Measurements from ENCODE around the gene ERC2.

ERC2 gene

GRCh38 chr3:55729546-55729945, 738.7 kb downstream of the ERC2 start:
- Mint-ChIP-seq H3K4me1 (ENCODE audit: low read depth) (no peaks in the 10 kb centered on the region), H3K36me3 (ENCODE audit: low read depth) (no peaks in the 10 kb centered on the region), H3K27ac (no peak overlapping the region), H3K27me3 (ENCODE audit: low read depth) (no peaks in the 10 kb centered on the region), H3K9me3 (no peaks in the 10 kb centered on the region), H3K4me3 (no peak overlapping the region)

- Mint-ChIP-seq H3K27me3 (ENCODE audit: low read depth) (no peaks in the 10 kb centered on the region), H3K4me3 (no peak overlapping the region), H3K4me1 (ENCODE audit: low read depth) (no peaks in the 10 kb centered on the region), H3K9me3 (no peaks in the 10 kb centered on the region), H3K36me3 (ENCODE audit: low read depth) (no peaks in the 10 kb centered on the region), H3K27ac (no peak overlapping the region)
Observed at GRCh38 chr3:55728461-55729100, 739.7 kb downstream of the ERC2 start.

- peaks cover 4% of the 10 kb centered on the region for H3K27me3 Mint-ChIP-seq (ENCODE audit: low read depth)
- H3K4me3 Mint-ChIP-seq, result no peak overlapping the region
- no peaks in the 10 kb centered on the region for H3K9me3 Mint-ChIP-seq
- no peaks in the 10 kb centered on the region for H3K4me1 Mint-ChIP-seq (ENCODE audit: low read depth)
- H3K36me3 Mint-ChIP-seq (ENCODE audit: low read depth), result no peaks in the 10 kb centered on the region
- H3K27ac Mint-ChIP-seq, result no peak overlapping the region
Observed at GRCh38 chr3:55726501-55726775, 741.8 kb downstream of the ERC2 start.

GRCh38 chr3:55725681-55726500, 742.4 kb downstream of the ERC2 start:
- no peaks in the 10 kb centered on the region for H3K9me3 Mint-ChIP-seq
- H3K4me3 Mint-ChIP-seq, result no peak overlapping the region
- H3K36me3 Mint-ChIP-seq (ENCODE audit: low read depth), result no peaks in the 10 kb centered on the region
- peaks cover 4% of the 10 kb centered on the region for H3K27me3 Mint-ChIP-seq (ENCODE audit: low read depth)
- no peaks in the 10 kb centered on the region for H3K4me1 Mint-ChIP-seq (ENCODE audit: low read depth)
- no peak overlapping the region for H3K27ac Mint-ChIP-seq

GRCh38 chr3:55724821-55725220, 743.4 kb downstream of the ERC2 start:
- Mint-ChIP-seq H3K36me3 (ENCODE audit: low read depth) (no peaks in the 10 kb centered on the region), H3K27me3 (ENCODE audit: low read depth) (peaks cover 4% of the 10 kb centered on the region), H3K27ac (no peak overlapping the region), H3K4me1 (ENCODE audit: low read depth) (no peaks in the 10 kb centered on the region), H3K9me3 (no peaks in the 10 kb centered on the region), H3K4me3 (no peak overlapping the region)

GRCh38 chr3:55724407-55724784, 743.9 kb downstream of the ERC2 start:
- H3K36me3 Mint-ChIP-seq (ENCODE audit: low read depth), result no peaks in the 10 kb centered on the region
- no peaks in the 10 kb centered on the region for H3K4me1 Mint-ChIP-seq (ENCODE audit: low read depth)
- H3K27ac Mint-ChIP-seq, result no peak overlapping the region
- H3K27me3 Mint-ChIP-seq (ENCODE audit: low read depth), result peaks cover 4% of the 10 kb centered on the region
- no peaks in the 10 kb centered on the region for H3K9me3 Mint-ChIP-seq
- no peak overlapping the region for H3K4me3 Mint-ChIP-seq

GRCh38 chr3:55723653-55724406, 744.4 kb downstream of the ERC2 start:
- no peaks in the 10 kb centered on the region for H3K9me3 Mint-ChIP-seq
- no peak overlapping the region for H3K4me3 Mint-ChIP-seq
- peaks cover 4% of the 10 kb centered on the region for H3K27me3 Mint-ChIP-seq (ENCODE audit: low read depth)
- H3K36me3 Mint-ChIP-seq (ENCODE audit: low read depth), result no peaks in the 10 kb centered on the region
- no peaks in the 10 kb centered on the region for H3K4me1 Mint-ChIP-seq (ENCODE audit: low read depth)
- H3K27ac Mint-ChIP-seq, result no peak overlapping the region

- no peak overlapping the region for H3K27ac Mint-ChIP-seq
- H3K4me3 Mint-ChIP-seq, result no peak overlapping the region
- no peaks in the 10 kb centered on the region for H3K9me3 Mint-ChIP-seq
- no peaks in the 10 kb centered on the region for H3K36me3 Mint-ChIP-seq (ENCODE audit: low read depth)
- peaks cover 4% of the 10 kb centered on the region for H3K27me3 Mint-ChIP-seq (ENCODE audit: low read depth)
- H3K4me1 Mint-ChIP-seq (ENCODE audit: low read depth), result no peaks in the 10 kb centered on the region
Observed at GRCh38 chr3:55721716-55722484, 746.4 kb downstream of the ERC2 start.

- no peaks in the 10 kb centered on the region for H3K9me3 Mint-ChIP-seq
- no peaks in the 10 kb centered on the region for H3K36me3 Mint-ChIP-seq (ENCODE audit: low read depth)
- no peaks in the 10 kb centered on the region for H3K4me1 Mint-ChIP-seq (ENCODE audit: low read depth)
- peaks cover 4% of the 10 kb centered on the region for H3K27me3 Mint-ChIP-seq (ENCODE audit: low read depth)
- no peak overlapping the region for H3K4me3 Mint-ChIP-seq
- H3K27ac Mint-ChIP-seq, result no peak overlapping the region
Observed at GRCh38 chr3:55720614-55721013, 747.7 kb downstream of the ERC2 start.

GRCh38 chr3:55719508-55719907, 748.8 kb downstream of the ERC2 start:
- H3K9me3 Mint-ChIP-seq, result no peaks in the 10 kb centered on the region
- H3K27me3 Mint-ChIP-seq (ENCODE audit: low read depth), result peaks cover 4% of the 10 kb centered on the region
- no peaks in the 10 kb centered on the region for H3K36me3 Mint-ChIP-seq (ENCODE audit: low read depth)
- no peak overlapping the region for H3K4me3 Mint-ChIP-seq
- no peaks in the 10 kb centered on the region for H3K4me1 Mint-ChIP-seq (ENCODE audit: low read depth)
- H3K27ac Mint-ChIP-seq, result no peak overlapping the region

- H3K4me1 Mint-ChIP-seq (ENCODE audit: low read depth), result no peaks in the 10 kb centered on the region
- H3K4me3 Mint-ChIP-seq, result no peak overlapping the region
- H3K36me3 Mint-ChIP-seq (ENCODE audit: low read depth), result no peaks in the 10 kb centered on the region
- peaks cover 4% of the 10 kb centered on the region for H3K27me3 Mint-ChIP-seq (ENCODE audit: low read depth)
- no peak overlapping the region for H3K27ac Mint-ChIP-seq
- H3K9me3 Mint-ChIP-seq, result no peaks in the 10 kb centered on the region
Observed at GRCh38 chr3:55719006-55719405, 749.3 kb downstream of the ERC2 start.

GRCh38 chr3:55718521-55718921, 749.7 kb downstream of the ERC2 start:
- no peak overlapping the region for H3K27ac Mint-ChIP-seq
- H3K4me1 Mint-ChIP-seq (ENCODE audit: low read depth), result no peaks in the 10 kb centered on the region
- peaks cover 4% of the 10 kb centered on the region for H3K27me3 Mint-ChIP-seq (ENCODE audit: low read depth)
- no peaks in the 10 kb centered on the region for H3K9me3 Mint-ChIP-seq
- H3K4me3 Mint-ChIP-seq, result no peak overlapping the region
- no peaks in the 10 kb centered on the region for H3K36me3 Mint-ChIP-seq (ENCODE audit: low read depth)

- Mint-ChIP-seq H3K27ac (no peak overlapping the region), H3K4me1 (ENCODE audit: low read depth) (no peaks in the 10 kb centered on the region), H3K9me3 (no peaks in the 10 kb centered on the region), H3K4me3 (no peak overlapping the region), H3K36me3 (ENCODE audit: low read depth) (no peaks in the 10 kb centered on the region), H3K27me3 (ENCODE audit: low read depth) (peaks cover 4% of the 10 kb centered on the region)
Observed at GRCh38 chr3:55718074-55718473, 750.2 kb downstream of the ERC2 start.

- H3K27me3 Mint-ChIP-seq (ENCODE audit: low read depth), result peaks cover 1% of the 10 kb centered on the region
- H3K4me1 Mint-ChIP-seq (ENCODE audit: low read depth), result no peaks in the 10 kb centered on the region
- H3K36me3 Mint-ChIP-seq (ENCODE audit: low read depth), result no peaks in the 10 kb centered on the region
- H3K9me3 Mint-ChIP-seq, result no peaks in the 10 kb centered on the region
- no peak overlapping the region for H3K27ac Mint-ChIP-seq
- no peak overlapping the region for H3K4me3 Mint-ChIP-seq
Observed at GRCh38 chr3:55717481-55717880, 750.8 kb downstream of the ERC2 start.

Measured in T-helper 1 cell treated with Interleukin-12 subunit alpha and Interleukin-12 subunit beta and Interleukin-4 antibody, amounts not matched to agents 30 μg/mL and 1 μg/mL, for 36 hours (primary cell).